Sigmoid colon (tissue), 4 donors: Measurements from ENCODE around the gene KRT73.

Source experiments
- CTCF ChIP-seq, 4 experiments: fragments of 450-650 bp in 3 of 4; fragments of 200-600 bp in 1 of 4; IDR thresholded peaks; one replicate each; pipeline ENCODE4 v1.5.1; 2016 to 2019; ENCODE audit warnings: antibody characterized with exemption in 4 of 4, mild to moderate bottlenecking in 3 of 4, moderate library complexity in 2 of 4
- EP300 ChIP-seq, 4 donors: sonication (generic); formaldehyde crosslinking; IDR thresholded peaks; one replicate each; pipeline ENCODE4 v1.6.1; 2017; ENCODE audit warnings: antibody characterized with exemption in 4 of 4
- POLR2A ChIP-seq, 2 donors: fragments of 450-650 bp; IDR thresholded peaks; one replicate each; pipeline ENCODE4 v1.6.1; 2016; ENCODE audit warnings: antibody characterized with exemption in 2 of 2, mild to moderate bottlenecking in 2 of 2, moderate library complexity in 2 of 2
- POLR2AphosphoS5 ChIP-seq, 4 donors: sonication (generic); formaldehyde crosslinking; IDR thresholded peaks; one replicate each; pipeline ENCODE4 v1.6.1; 2017; ENCODE audit warnings: antibody characterized with exemption in 4 of 4

- TF ChIP-seq CTCF (IDR thresholded peaks at IDR 0.05) (no peak), EP300 (IDR thresholded peaks at IDR 0.05) (no peak), POLR2AphosphoS5 (IDR thresholded peaks at IDR 0.05) (no peak), POLR2A (IDR thresholded peaks at IDR 0.05) (no peak)
Measured at GRCh38 chr12:52607314-52607713, 11.0 kb downstream of the KRT73 start.
